GM19463 (cell line): Measurements from ENCODE around the gene GRAMD1A.
"Not testable (repeated sequence)": the region's sequence is repeated elsewhere in the genome, so short reads cannot be mapped to it uniquely, and the experiment has no call there.

Source experiments
- ATAC-seq: cut with Tn5 transposase; IDR thresholded peaks from one replicate; pipeline ENCODE4 v1.9.1; 2021; ENCODE audit warnings: mild to moderate bottlenecking, moderate library complexity; ENCODE audit not compliant: unreplicated experiment

The GRAMD1A gene

DNA sequence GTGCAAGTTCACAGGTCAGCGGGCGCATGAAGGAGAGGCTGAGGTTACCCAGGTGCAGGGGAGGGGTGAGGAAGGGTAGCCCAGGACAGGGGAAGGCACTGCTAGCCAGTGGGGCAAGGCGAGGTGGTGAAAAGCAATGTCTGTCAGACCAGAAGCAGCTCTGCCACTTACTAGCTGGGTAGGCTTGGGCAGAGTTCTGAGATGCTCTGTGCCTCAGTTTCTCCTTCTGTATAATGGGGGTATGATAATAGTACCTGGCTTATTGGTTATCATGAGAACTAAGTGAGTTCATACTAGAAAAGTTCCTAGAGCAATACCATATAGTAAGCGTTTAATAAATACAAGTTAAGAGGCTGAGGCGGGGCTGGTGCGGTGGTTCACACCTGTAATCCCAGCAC lies 15.8 kb downstream of the GRAMD1A start:
- ATAC-seq, result no peak

DNA sequence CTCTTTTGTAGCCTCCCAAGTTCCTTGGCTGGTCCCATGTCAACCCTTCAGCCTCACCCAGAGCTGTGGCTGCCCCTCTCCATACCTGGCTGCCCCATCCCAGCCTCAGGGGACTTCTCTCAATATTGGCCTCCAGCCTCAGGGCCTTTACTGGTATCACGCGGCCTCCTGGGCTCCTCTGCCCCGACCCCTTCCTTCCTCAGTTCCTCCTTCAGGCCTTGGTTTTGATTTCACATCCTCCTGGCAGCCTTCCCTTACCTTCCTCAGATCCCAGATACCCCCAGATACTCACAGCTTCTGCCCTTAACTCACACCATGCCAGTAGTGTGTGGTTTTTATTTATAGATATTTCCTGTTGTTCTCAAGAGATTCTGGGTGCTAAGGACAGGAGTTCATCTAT lies 17.4 kb downstream of the GRAMD1A start:
- no peak for ATAC-seq

DNA sequence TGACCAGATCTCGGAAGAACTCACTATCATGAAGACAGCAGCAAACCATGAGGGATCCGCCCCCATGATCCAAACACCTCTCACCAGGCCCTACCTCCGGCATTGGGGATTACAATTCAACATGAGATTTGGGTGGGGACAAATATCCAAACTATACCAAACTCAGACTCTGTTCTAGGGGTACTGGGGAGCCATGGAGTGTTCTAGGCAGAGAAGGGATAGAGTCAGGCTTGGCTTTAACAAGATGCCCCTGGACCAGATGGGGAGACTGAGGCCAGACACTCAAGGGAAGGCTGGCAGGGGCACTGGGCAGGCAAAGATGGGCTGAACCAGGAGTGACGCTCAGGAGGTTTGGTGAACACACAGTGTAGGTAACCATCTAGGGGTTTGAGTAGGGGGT lies 18.3 kb downstream of the GRAMD1A start:
- ATAC-seq, result no peak

DNA sequence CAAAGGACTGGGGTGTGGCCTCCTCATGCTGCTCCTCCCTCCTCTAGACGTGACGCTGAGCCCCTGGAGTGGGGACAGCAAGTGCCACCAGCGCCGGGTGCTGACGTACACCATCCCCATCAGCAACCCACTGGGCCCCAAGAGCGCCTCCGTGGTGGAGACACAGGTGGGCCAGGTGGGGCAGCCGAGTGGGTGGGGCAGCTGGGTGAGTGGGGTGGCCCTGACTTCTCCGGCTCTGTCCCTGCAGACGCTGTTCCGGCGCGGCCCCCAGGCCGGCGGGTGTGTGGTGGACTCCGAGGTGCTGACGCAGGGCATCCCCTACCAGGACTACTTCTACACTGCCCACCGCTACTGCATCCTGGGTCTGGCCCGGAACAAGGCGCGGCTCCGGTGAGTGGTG lies 19.0 kb downstream of the GRAMD1A start:
- ATAC-seq, result no peak

DNA sequence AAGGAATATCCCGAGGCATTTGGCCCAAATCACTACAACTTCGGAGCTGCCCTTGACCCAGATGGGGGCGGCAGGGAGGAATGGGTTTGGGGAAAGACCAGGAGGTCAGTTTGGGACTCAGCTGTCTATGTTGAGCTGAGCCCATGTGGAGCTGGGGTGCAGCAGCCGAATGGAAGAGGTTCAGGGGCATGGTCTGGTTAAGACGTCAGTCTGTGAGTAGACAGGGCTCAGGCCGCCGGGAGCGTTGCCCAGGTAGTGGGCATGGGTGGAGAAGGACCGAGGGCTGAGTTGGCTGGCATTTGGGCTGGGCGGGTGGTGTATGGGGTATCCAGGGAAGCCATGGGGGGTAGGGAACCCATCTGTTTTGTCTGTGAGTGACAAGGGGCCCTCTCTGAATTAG lies 20.9 kb downstream of the GRAMD1A start:
- no peak for ATAC-seq

DNA sequence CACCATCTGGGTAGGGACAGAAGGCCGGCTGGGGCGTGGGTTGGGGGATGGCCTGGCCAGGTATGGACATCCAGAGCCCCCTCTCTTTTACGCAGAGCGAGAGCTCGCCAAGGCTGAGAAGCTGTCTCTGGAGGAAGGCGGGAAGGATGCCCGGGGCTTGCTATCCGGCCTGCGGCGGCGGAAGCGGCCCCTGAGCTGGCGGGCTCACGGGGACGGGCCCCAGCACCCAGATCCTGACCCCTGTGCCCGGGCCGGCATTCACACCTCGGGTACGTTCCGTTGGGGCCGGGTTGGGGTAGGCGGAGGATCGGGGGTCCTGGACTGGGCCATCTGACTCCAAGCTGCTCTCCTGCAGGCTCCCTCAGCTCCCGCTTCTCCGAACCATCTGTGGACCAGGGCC lies 21.5 kb downstream of the GRAMD1A start:
- no peak for ATAC-seq

DNA sequence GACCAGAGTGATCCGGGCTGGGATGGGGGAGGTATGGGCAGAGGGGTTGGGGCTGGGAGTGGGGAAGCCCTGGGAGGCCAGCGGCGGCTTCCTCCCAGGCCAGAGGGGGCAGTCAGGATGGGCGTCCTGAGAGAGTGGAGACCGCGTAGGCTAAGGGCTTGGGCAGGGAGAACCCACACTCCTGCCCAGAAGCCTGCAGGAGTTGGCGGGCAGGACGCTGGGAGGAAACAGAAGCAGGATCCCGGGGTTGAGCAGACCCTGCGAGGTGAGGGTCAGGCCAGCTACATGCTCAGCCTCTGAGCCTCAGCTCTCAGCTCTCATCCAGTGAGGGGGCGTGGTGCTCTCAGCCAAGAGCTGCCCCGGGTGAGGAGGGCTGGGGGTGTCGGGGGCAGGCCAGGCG lies 22.3 kb downstream of the GRAMD1A start:
- no peak for ATAC-seq

DNA sequence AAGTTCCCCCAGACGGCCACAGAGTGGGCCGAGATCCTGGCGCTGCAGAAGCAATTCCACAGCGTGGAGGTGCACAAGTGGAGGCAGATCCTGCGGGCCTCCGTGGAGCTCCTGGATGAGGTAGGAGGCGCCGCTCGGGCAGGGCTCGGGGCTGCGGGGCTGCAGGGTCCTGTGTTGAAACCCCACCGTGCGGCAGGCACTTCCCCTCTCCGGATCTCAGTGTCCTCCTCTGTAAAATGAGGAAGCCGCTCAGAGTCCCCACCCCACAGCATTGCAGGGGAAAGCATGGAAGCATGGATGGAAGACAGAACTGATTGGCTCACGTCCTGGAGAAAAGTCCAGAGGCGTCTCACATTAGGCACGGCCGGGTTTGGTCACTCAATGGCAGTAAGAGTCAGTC lies 23.3 kb downstream of the GRAMD1A start:
- no peak for ATAC-seq

DNA sequence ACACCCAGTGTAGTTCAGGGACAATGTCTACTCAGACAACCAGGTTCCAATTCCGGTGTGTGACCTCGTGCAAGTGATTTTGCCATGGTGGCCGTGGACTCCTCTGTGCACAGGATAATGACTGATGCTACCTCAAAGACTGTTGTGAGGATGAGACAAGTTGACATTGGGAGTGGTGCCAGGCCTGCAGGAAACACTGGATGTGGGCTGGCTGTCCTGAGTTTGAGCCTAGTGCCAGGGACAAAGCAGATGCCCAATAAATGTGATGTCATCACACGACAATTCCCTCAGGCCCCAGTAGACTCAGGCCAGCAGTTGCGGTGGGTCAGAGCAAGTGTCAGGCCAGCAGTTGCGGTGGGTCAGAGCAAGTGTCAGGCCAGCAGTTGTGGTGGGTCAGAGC lies 24.0 kb downstream of the GRAMD1A start:
- no peak for ATAC-seq

DNA sequence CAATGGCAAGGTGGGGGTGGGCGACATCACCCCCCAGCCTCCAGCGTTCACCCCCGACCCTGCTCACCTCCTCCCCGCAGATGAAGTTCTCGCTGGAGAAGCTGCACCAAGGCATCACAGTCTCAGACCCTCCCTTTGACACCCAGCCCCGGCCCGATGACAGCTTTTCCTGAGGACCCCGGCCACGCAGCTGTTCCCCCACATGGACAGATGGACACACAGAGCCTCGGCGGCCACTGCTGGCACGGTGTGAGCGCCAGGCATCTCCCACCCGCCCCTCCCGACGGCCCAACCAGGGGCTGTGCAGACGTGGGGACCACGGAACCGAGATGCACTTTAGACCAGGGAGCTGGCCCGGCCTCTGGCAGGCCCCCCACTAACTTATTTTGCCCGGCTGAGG lies 25.8 kb downstream of the GRAMD1A start:
- ATAC-seq, result no peak

DNA sequence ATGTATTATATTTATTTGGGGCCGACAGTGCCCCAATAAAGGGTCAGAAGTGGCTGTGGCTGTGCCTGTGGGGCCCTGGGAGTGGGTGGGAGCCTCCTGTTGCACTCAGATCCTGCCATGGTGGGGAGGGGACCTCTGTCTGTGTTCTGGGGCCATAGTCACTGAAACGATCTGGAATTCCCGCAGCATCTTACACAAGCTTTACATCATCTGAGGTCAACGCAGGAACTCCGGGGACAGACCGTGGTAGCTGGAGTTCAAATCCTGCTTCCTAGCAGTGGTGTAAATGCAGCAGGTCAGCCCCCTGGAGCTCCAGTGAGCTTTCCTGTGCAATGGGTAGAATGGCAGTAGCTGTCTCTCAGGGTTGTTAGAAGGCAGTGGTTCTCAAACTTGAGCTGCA lies 26.3 kb downstream of the GRAMD1A start:
- no peak for ATAC-seq

DNA sequence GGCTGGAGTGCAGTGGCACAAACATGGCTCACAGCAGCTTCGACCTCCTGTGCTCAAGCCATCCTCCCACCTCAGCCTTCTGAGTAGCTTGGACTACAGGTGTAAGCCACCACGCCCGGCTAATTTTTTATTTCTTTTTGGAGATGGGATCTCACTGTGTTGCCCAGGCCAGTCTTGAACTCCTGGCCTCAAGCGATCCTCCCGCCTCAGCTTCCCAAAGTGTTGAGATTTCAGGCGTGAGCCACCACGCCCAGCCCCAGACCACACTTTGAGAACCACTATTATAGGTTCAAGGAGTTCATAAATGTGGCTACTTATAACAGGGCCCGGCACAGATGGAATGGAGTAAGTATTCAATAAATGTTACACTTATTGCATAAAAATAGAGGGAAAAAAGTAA lies 26.9 kb downstream of the GRAMD1A start:
- ATAC-seq, result no peak

DNA sequence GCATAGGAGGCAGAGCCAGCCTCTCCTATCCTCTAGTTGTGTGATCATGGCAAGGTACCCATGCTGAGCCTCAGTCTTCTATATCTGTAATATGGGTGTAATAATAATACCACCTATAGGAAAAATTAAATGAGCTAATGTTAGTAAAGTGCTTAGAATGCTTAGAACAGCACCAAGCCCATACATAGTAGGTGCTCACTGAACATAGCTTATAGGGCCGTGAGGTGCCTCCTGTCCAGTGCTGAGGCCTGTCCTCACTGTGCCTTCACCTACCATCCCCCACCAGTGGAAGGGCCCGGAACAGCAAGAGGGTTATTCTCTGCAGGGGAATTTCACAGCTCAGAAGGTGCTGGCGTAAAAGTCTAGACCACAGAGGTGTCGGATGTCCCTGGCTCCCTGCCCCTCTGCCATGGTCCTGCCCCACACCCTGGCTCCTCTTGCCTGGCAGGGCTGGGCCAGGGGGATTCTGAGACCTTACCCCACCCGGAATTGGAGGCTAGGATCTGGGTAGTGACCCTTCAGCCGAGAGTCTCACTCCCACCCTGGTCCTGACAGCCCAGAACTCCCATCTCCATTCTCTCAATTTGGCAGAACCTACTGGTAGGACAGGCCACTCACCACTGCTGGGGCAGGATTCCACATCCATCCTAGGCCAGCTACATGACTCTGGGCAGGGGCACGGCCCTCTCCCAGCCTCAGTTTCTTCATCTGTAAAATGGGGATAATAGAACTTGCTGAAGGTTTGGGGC lies 27.9 kb downstream of the GRAMD1A start:
- ATAC-seq, result no peak

DNA sequence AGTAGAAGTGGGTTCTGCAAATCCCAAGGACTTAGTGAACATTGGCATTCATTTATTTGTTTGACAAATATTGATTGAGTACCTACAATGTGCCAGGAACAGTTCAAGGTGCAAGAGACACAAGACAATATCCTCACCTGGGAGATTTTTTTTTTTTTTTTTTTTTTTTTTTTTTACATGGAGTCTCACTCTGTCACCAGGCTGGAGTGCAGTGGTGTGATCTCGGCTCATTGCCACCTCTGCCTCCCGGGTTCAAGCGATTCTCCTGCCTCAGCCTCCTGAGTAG lies 28.4 kb downstream of the GRAMD1A start:
- ATAC-seq, result not testable (repeated sequence)

DNA sequence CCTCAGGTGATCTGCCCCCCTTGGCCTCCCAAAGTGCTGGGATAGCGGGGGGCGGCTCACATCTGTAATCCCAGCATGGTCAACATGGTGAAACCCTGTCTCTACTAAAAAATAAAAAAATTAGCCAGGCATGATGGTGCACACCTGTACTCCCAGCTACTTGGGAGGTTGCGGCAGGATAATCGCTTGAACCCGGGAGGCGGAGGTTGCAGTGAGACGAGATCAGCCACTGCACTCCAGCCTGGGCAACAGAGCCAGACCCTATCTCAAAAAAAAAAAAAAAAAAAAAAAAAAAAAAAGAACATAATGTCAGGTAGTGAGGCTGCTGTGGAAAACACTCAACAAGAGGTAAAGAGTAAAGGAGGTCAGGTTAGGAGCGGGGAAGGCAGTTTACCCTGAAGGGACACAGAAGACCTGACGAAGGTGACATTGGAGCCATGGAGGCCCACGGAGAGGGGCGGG lies 29.2 kb downstream of the GRAMD1A start:
- not testable (repeated sequence) for ATAC-seq

DNA sequence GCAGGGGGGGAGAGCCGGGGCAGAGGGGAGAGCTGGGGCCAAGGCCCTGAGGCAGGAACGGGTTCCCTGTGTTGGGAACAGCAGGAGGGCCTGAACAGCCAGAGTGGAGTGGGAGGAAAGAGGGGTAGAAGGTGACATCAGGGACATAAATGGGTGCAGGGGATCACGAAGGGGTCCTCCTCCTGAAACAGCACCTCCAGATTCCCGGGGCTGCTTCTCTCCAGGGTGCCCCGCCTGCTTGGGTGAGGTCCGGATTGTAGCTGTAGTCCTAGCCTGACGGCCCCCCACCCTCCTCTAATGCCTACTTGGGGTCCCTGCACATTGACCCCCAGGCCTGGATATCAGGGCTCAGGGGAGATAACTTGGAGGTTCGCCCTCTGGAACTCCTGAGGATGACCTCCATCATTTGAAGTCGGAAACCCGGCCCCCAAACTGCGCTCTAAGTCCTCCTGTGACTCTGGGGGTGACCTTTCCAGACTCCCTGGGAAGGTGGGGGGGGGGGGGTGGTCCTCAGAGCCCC lies 29.7 kb downstream of the GRAMD1A start:
- ATAC-seq, result no peak

DNA sequence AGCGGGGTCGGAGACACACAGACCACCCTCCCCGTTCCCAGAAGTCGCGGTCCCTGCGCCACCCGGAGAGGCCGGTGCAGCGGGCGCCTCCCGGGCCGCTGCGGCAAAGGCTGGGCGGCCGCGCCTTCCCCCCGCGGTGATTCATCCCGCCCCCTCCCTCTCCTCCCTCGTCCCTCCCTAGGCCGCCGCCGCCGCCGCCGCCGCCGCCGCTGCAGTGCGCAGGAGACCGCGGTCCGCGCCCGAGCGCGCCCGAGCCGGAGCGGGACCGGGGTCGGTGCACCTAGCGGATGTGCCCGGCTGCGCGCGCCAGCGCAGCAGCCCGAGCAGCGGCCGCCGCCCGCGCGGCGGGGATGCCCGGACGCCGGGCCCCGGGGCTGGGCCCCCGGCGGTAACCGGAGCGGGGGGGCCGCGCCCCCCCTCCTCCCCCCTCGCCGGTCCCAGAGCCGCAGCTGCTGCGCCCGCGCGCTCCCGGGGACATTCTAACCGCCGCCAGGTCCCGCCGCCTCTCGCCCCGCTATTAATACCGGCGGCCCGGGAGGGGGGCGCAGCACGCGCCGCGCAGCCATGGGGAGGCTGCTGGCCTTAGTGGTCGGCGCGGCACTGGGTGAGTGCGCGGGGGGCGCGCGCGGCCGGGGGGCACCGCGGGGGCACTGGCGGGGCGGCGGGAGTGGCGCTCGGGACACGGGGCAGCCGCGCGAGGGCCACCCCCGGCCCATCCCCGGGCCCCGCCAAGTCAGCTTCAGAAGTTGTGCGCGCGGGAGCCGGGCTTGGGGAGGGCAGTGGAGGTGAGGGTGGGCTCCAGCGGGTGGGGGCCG lies 30.3 kb downstream of the GRAMD1A start, which contains the start of gene SCN1B:
SCN1B (plus strand) TSS at position 214 of the 815 bp plus-strand sequence; CDS start at position 565, 351 bp downstream.
- ATAC-seq, result no peak

DNA sequence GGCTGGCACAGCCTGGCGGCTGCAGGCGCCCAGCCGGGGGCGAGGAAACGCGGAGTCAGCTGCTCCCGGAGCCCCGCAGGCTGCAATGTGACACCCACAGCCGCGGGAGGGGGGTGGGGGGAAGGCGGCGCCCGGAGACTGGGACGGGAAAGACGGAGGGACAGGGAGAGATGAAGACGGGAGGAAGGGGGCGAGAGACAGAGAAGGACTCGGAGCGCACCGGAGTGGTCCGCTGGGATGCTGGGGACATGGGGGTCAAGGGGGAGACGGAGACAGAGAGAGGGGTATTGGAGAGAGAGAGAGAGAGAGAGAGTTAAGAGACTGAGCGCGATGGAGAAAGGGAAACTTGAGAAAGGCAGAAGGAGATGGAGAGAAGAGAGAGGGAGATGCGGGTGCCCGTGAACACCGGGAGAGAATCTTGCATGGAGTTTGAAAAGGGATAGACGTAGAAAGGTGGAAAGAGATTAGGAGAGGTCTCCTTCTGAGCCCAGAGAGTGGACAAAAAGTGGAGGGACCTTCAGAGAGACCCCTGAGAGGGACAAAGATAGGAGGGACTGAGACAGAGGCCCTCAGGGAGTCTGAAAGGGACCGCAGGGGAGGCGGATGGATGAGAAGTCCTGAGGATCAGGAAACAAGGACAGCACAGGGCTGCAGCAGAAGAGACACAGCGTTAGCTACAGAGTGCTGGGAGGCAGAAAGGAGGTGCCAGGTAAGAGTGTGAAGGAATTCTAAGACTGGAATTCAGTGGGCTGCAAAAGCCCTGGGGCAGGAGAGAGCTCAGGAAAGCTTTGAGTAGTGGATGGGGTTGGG lies 31.2 kb downstream of the GRAMD1A start:
- no peak for ATAC-seq

DNA sequence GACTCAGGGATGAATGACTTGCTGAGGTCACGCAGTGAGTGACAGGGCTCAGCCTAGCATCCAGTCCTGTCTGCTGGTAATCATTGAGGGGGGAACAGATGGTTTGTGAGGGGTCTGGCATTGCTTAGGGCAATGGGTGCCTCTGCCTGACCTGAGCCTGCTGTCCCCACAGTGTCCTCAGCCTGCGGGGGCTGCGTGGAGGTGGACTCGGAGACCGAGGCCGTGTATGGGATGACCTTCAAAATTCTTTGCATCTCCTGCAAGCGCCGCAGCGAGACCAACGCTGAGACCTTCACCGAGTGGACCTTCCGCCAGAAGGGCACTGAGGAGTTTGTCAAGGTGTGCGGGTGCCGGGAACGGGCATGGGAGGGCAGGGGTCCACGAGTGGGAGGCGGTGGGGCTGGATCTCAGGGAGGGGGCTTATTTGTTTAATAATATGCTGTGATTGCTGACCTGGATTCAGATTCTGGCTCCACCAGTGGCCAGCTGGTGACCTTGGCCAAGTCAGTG lies 32.3 kb downstream of the GRAMD1A start:
- no peak for ATAC-seq

DNA sequence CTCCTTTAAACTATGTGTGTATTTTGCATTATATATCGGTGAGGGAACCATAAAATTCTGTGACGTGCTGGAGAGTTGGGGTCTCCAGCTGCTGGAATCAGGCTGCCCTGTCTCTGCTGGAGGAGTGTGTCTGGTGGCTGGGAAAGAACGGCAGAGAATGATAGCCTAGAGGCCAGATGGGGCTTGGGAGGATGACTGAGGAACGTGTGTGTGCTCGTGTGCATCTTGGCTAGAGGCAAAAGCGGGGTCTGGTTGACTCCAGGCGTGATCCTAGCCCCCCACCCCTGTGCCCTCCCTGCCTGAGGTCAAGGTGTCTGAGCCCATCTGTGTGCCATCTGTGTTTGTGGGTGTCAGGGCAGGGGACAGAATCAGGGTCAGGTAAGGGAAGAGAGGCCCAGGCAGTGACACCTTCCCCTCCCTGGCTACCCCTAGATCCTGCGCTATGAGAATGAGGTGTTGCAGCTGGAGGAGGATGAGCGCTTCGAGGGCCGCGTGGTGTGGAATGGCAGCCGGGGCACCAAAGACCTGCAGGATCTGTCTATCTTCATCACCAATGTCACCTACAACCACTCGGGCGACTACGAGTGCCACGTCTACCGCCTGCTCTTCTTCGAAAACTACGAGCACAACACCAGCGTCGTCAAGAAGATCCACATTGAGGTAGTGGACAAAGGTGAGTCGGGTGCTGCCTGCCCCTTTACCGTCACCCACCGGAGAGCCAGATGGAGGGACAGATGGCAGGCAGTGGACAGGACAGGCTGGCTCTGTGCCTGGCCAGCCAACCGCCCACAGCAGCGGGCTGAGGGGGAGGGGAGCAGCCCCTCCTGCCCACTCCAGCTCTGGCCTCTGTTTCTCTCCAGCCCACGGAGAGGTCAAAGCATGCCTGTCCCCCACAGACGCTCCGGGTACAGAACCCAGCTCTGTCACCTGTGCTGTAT lies 33.2 kb downstream of the GRAMD1A start:
- ATAC-seq, result no peak
